HS-27A (cell line): ENCODE data around the gene MZT2B.
"Not testable (repeated sequence)": the region's sequence is repeated elsewhere in the genome, so short reads cannot be mapped to it uniquely, and the experiment has no call there.

Experiments used
- DNase-seq: peaks from one replicate; pipeline ENCODE4 v3.0.0-alpha.2; 2012; ENCODE audit warnings: low read depth, missing footprints

Gene MZT2B

GRCh38 chr2:130219147-130219546 is 37.1 kb downstream of the MZT2B start:
- DNase-seq: not testable (repeated sequence)

DNA sequence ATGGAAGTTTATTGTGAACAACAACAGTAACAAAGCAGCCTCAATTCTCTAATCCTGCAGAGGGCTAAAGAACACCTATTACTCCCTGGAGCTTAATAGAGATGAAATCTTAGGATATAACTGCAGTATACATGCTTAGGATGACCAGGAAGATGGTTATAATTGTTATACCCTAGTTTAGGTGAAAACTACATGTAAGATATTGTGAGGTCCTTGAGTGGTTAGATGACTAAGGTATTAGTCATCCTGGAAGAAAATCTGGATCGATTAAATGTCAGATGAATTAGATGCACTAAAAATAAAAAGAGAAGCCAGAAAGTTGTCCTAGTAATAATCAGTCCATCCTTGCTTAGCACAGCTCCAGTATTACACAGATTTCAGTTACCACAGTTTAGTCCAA is 38.4 kb downstream of the MZT2B start:
- not testable (repeated sequence) for DNase-seq

GRCh38 chr2:130222523-130222922 is 40.5 kb downstream of the MZT2B start:
- DNase-seq: not testable (repeated sequence)

DNA sequence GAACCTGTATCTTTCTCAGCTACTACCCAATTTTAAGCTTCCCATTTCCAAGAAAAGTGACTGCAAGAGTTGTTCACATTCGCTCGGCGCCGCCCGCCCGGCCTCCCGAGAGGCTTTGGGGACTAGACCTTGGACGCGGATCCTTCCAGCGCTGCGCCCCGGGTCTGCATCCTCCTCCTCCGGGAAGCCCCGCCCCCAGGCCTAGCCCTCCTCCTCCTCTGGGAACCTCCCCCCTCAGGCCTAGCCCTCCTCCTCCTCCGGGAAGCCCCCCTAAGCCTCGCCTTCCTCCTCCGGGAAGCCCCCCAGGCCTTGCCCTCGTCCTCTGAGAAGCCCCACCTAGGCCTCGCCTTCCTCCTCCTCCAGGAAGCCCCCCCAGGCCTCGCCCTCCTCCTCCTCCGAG is 45.9 kb downstream of the MZT2B start:
- not testable (repeated sequence) for DNase-seq

DNA sequence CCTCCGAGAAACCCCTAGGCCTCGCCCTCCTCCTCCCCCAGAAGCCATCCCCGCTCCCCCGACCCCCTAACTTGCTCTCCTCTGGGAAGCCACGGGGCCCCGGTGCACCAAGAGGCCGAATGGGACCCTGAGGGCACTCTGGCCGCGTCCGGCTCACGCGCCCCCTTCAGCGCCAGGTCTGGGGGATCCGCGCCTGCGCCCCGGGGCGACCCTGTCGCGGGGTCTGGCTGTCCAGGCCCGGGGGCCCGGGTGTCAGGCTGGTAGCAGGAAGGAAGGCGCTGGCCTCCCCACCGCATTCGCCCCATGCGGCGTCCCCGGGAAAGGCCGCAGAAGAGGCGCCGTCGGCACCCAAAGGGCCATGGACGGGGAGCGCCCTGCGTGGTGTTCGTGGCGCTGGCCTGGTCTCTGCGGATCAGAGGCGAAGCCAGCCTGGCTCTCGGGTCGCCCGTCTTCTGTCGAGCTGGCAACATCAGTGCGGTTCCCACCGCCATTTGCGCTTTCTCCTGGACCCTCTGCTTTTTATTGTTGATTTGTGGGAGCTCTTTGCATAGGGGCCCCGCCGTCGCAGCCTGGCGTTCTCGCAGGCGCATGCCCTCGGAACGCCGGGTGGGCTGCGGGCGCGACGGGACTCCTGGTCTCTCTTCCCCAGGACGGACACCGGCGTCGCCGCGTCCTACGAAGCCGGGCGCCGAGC is 46.6 kb downstream of the MZT2B start:
- not testable (repeated sequence) for DNase-seq

DNA sequence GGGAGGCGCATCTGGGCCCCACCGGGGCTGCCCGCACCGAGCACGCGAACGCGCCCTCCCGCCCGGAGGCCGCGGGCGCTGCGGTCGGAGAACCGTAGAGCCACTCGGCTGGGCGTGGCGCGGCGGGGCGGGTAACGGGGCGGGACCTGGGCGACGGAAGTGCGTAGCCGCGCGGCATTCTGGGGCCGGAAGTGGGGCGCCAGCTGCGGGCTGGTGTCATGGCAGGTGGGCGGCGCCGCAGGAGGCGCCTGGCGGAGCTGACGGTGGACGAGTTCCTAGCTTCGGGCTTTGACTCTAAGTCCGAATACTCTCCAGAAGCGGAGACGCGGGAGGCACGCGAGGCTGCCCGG is 47.1 kb downstream of the MZT2B start:
- DNase-seq: not testable (repeated sequence)

- DNase-seq: not testable (repeated sequence)
Observed at GRCh38 chr2:130230376-130230775, 48.3 kb downstream of the MZT2B start.

GRCh38 chr2:130230907-130231306 is 48.8 kb downstream of the MZT2B start:
- not testable (repeated sequence) for DNase-seq

- DNase-seq: no peak
Observed at GRCh38 chr2:130231656-130232055, 49.6 kb downstream of the MZT2B start.

DNA sequence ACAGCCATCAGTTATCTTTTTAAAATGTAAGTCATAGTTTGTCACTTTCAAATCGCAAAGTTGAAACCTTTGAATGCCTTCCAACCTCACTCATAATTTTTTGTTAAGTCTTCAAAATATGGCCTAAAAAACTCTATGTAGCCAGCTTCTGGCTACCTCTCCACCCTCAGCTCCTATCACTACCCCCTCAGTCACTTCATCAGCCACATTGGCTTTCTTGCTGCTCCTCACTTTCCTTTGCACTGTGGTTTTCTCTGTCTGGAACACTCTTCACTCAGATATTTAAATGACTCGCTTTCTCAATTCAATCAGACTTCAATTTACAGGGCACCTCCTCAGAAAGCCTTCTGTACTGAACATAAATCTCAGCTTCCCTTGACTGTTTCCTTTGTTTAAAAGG is 51.0 kb downstream of the MZT2B start:
- not testable (repeated sequence) for DNase-seq

DNA sequence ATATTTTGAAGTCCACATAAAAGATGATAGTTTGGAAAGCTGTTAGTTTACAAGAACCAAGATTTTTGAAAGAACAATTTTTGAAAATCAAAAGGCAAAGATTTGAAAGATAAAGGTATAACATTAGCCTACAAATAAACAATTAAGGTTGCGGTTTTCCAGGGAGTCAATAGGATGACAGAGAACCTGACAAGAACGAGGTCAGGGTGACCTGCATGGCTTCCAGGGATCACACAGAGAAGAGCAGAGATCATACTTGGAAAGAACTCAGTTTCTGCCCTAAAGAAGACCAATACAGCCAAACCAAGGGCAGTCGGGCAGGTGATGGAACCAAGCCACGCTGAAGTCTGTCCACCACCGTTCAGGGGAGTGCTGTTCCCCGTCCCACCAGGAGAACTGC is 57.5 kb downstream of the MZT2B start:
- not testable (repeated sequence) for DNase-seq
